Neural progenitor cell (in vitro differentiated cells): Measurements from ENCODE around the gene GDF15.

Experiments
- EZH2 ChIP-seq: fragments of 200-600 bp; sonication (generic); IDR thresholded peaks from 2 replicates; pipeline ENCODE4 v1.6.1; 2017; ENCODE audit warnings: antibody characterized with exemption, mild to moderate bottlenecking, moderate library complexity
- EZH2phosphoT487 ChIP-seq: fragments of 200-600 bp; sonication (generic); IDR thresholded peaks from 2 replicates; pipeline ENCODE4 v1.6.1; 2017; ENCODE audit warnings: antibody characterized with exemption
- TF ChIP-seq, protein P1 (sequence below): fragments of 200-600 bp; sonication (generic); IDR thresholded peaks from 2 replicates; pipeline ENCODE4 v1.5.1; 2017; ENCODE audit warnings: antibody characterized with exemption, mild to moderate bottlenecking

DNA sequence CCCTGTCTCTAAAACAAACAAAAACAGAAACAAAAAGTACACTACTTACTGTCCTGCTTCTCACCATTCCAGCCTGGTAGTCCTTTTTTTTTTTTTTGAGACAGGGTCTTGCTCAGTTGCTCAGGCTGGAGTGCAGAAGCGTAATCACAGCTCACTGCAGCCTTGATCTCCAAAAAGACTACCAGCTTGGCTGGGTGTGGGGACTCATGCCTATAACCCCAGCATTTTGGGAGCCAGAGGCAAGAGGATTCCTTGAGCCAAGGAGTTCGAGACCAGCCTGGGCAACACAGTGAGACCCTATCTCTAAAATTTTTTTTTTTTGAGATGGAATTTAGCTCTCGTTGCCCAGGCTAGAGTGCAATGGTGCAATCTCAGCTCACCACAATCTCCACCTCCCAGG is 5.1 kb upstream of the GDF15 start:
- no peak for TF ChIP-seq EZH2
- TF ChIP-seq, protein P1, sequence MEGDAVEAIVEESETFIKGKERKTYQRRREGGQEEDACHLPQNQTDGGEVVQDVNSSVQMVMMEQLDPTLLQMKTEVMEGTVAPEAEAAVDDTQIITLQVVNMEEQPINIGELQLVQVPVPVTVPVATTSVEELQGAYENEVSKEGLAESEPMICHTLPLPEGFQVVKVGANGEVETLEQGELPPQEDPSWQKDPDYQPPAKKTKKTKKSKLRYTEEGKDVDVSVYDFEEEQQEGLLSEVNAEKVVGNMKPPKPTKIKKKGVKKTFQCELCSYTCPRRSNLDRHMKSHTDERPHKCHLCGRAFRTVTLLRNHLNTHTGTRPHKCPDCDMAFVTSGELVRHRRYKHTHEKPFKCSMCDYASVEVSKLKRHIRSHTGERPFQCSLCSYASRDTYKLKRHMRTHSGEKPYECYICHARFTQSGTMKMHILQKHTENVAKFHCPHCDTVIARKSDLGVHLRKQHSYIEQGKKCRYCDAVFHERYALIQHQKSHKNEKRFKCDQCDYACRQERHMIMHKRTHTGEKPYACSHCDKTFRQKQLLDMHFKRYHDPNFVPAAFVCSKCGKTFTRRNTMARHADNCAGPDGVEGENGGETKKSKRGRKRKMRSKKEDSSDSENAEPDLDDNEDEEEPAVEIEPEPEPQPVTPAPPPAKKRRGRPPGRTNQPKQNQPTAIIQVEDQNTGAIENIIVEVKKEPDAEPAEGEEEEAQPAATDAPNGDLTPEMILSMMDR = no peak
- TF ChIP-seq EZH2phosphoT487 = no peak
